Neural progenitor cell (in vitro differentiated cells): ENCODE data around the gene CHD2. TPM values are rescaled to one million over a fixed set of nuclear protein-coding genes. Genes with fewer than 3 reads are reported as not detected.

Source experiments
- DNase-seq: peaks from one replicate; pipeline ENCODE4 v3.0.0-alpha.2; 2016; ENCODE audit warnings: low spot score
- H2AFZ ChIP-seq: fragments of 200-600 bp; sonication (generic); replicated peaks from 2 replicates; pipeline ENCODE4 v1.6.1; 2016; ENCODE audit warnings: antibody characterized with exemption
- H3F3A ChIP-seq: fragments of 200-600 bp; sonication (generic); 2 replicates; pipeline ENCODE4 v1.6.1; 2016; ENCODE audit warnings: antibody characterized with exemption, low read depth
- H3K27ac ChIP-seq: fragments of 200-600 bp; sonication (generic); 2 replicates; pipeline ENCODE4 v1.5.1; 2016; ENCODE audit warnings: mild to moderate bottlenecking
- H3K27me3 ChIP-seq: fragments of 200-600 bp; sonication (generic); 2 replicates; pipeline ENCODE4 v1.6.1; 2016; ENCODE audit warnings: mild to moderate bottlenecking, moderate library complexity
- H3K36me3 ChIP-seq: fragments of 200-600 bp; sonication (generic); 2 replicates; pipeline ENCODE4 v1.5.1; 2016
- H3K4me1 ChIP-seq: fragments of 200-600 bp; sonication (generic); 2 replicates; pipeline ENCODE4 v1.6.1; 2016; ENCODE audit warnings: mixed run types
- H3K4me2 ChIP-seq: fragments of 200-600 bp; sonication (generic); 2 replicates; pipeline ENCODE4 v1.6.1; 2016
- H3K4me3 ChIP-seq: fragments of 200-600 bp; sonication (generic); 2 replicates; pipeline ENCODE4 v1.5.1; 2016
- H3K79me2 ChIP-seq: fragments of 200-600 bp; sonication (generic); 2 replicates; pipeline ENCODE4 v1.6.1; 2016; ENCODE audit warnings: low read depth
- H3K9ac ChIP-seq: fragments of 200-600 bp; sonication (generic); 2 replicates; pipeline ENCODE4 v1.6.1; 2016
- H3K9me3 ChIP-seq: fragments of 200-600 bp; sonication (generic); 2 replicates; pipeline ENCODE4 v1.5.1; 2016; ENCODE audit warnings: low read depth
- H4K20me1 ChIP-seq: fragments of 200-600 bp; sonication (generic); 2 replicates; pipeline ENCODE4 v1.6.1; 2016; ENCODE audit warnings: low read depth
- H3K27ac Mint-ChIP-seq: 3 replicates; pipeline ENCODE4 v1.8.0; 2021; ENCODE audit warnings: mixed read lengths
- H3K27me3 Mint-ChIP-seq: 2 replicates; pipeline ENCODE4 v1.8.0; 2022; ENCODE audit warnings: low read depth, mild to moderate bottlenecking, inconsistent platforms, moderate library complexity, mixed read lengths; ENCODE audit not compliant: insufficient read depth
- H3K36me3 Mint-ChIP-seq: 3 replicates; pipeline ENCODE4 v1.8.0; 2021; ENCODE audit warnings: mixed read lengths
- H3K4me1 Mint-ChIP-seq: 3 replicates; pipeline ENCODE4 v1.8.0; 2021; ENCODE audit warnings: mixed read lengths
- H3K4me3 Mint-ChIP-seq: 3 replicates; pipeline ENCODE4 v1.8.0; 2021; ENCODE audit warnings: mild to moderate bottlenecking, moderate library complexity, mixed read lengths
- H3K9me3 Mint-ChIP-seq: 3 replicates; pipeline ENCODE4 v1.8.0; 2020; ENCODE audit warnings: mixed read lengths
- EZH2 ChIP-seq: fragments of 200-600 bp; sonication (generic); IDR thresholded peaks from 2 replicates; pipeline ENCODE4 v1.6.1; 2017; ENCODE audit warnings: antibody characterized with exemption, mild to moderate bottlenecking, moderate library complexity
- EZH2phosphoT487 ChIP-seq: fragments of 200-600 bp; sonication (generic); IDR thresholded peaks from 2 replicates; pipeline ENCODE4 v1.6.1; 2017; ENCODE audit warnings: antibody characterized with exemption
- total RNA-seq: library from RNA; depleted of rRNA; stranded (reverse); fragments of >200 nt; gene quantifications from 2 replicates; pipeline ENCODE4 v1.2.3, GENCODE V29; 2015; ENCODE audit warnings: low replicate concordance
- TF ChIP-seq, protein P1 (sequence below): fragments of 200-600 bp; sonication (generic); IDR thresholded peaks from 2 replicates; pipeline ENCODE4 v1.5.1; 2017; ENCODE audit warnings: antibody characterized with exemption, mild to moderate bottlenecking

The CHD2 gene
- total RNA-seq, 1 donor from 2014 or later, result 128 TPM

DNA sequence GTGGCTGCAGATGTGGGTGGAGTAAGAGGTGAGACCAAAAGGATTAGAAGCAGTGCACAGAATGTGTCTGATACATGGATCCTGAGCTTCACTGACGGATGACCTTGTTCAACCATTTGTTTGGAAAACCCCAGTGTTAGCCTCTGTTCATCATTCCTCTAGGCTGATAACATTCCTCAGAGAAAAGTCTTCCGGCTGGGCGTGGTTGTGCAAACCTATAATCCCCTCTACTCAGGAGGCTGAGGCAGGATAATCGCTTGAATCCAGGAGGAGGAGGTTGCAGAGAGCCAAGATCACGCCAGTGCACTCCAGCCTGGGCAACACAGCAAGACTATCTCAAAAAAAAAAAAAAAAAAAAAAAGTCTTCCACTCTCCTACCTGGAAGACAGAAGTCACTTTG, 23.1 kb upstream of the CHD2 start:
- peaks cover 50% of the 10 kb centered on the region for H3K4me1 Mint-ChIP-seq
- H3K4me3 Mint-ChIP-seq, result no peak overlapping the region
- H3K27ac ChIP-seq, result no peak overlapping the region
- H3K27me3 Mint-ChIP-seq, result peaks cover 10% of the 10 kb centered on the region
- no peaks in the 10 kb centered on the region for H3K27me3 ChIP-seq
- no peak overlapping the region for H3K4me3 ChIP-seq
- H4K20me1 ChIP-seq, result no peaks in the 10 kb centered on the region
- peaks cover 39% of the 10 kb centered on the region for H3K4me1 ChIP-seq
- no peaks in the 10 kb centered on the region for H3K9me3 Mint-ChIP-seq
- peaks cover 14% of the 10 kb centered on the region for H3K79me2 ChIP-seq
- H3K36me3 ChIP-seq, result no peaks in the 10 kb centered on the region
- no peak overlapping the region for H3K27ac Mint-ChIP-seq
- TF ChIP-seq, protein P1, sequence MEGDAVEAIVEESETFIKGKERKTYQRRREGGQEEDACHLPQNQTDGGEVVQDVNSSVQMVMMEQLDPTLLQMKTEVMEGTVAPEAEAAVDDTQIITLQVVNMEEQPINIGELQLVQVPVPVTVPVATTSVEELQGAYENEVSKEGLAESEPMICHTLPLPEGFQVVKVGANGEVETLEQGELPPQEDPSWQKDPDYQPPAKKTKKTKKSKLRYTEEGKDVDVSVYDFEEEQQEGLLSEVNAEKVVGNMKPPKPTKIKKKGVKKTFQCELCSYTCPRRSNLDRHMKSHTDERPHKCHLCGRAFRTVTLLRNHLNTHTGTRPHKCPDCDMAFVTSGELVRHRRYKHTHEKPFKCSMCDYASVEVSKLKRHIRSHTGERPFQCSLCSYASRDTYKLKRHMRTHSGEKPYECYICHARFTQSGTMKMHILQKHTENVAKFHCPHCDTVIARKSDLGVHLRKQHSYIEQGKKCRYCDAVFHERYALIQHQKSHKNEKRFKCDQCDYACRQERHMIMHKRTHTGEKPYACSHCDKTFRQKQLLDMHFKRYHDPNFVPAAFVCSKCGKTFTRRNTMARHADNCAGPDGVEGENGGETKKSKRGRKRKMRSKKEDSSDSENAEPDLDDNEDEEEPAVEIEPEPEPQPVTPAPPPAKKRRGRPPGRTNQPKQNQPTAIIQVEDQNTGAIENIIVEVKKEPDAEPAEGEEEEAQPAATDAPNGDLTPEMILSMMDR, result no peak
- TF ChIP-seq EZH2phosphoT487 (no peak), EZH2 (no peak)
- peaks cover 33% of the 10 kb centered on the region for H3F3A ChIP-seq
- H3K9ac ChIP-seq, result no peak overlapping the region
- H3K4me2 ChIP-seq, result no peak overlapping the region
- no peaks in the 10 kb centered on the region for H3K9me3 ChIP-seq
- DNase-seq, result peak; percentile 23
- H2AFZ ChIP-seq, result peak overlapping the region; percentile 65
- no peaks in the 10 kb centered on the region for H3K36me3 Mint-ChIP-seq

DNA sequence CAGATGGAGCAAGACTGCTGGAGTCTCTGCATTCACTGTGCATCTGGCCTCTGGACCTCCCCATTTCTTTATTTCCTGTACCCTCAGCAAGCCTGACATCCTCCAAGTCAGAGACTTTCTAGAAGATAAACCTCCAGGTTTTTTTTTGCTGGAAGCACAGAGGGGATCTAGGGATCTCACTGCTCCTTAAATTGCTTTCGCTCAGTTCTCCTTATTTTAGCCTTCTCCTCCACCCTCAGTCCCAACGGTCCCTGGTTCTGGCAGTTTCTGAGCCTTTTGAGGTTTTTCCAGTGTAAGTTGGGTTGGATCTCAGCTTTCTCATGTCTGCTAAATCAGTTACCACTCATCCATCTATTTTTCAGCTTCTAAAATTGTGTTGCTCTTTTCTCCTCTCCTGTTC, 22.7 kb upstream of the CHD2 start:
- H3K4me2 ChIP-seq, result no peak overlapping the region
- Mint-ChIP-seq H3K9me3 (no peaks in the 10 kb centered on the region), H3K36me3 (peaks cover 2% of the 10 kb centered on the region), H3K4me1 (peaks cover 53% of the 10 kb centered on the region), H3K27ac (peak overlapping the region; percentile 14), H3K27me3 (peaks cover 10% of the 10 kb centered on the region), H3K4me3 (no peak overlapping the region)
- no peak overlapping the region for H3K9ac ChIP-seq
- no peak overlapping the region for H3K4me3 ChIP-seq
- H3K4me1 ChIP-seq, result peaks cover 41% of the 10 kb centered on the region
- no peaks in the 10 kb centered on the region for H4K20me1 ChIP-seq
- H3K36me3 ChIP-seq, result no peaks in the 10 kb centered on the region
- peaks cover 15% of the 10 kb centered on the region for H3K79me2 ChIP-seq
- H3K9me3 ChIP-seq, result no peaks in the 10 kb centered on the region
- H3F3A ChIP-seq, result peaks cover 35% of the 10 kb centered on the region
- DNase-seq, result no peak
- H3K27ac ChIP-seq, result no peak overlapping the region
- H3K27me3 ChIP-seq, result no peaks in the 10 kb centered on the region
- H2AFZ ChIP-seq, result no peak overlapping the region
- TF ChIP-seq EZH2 (no peak), EZH2phosphoT487 (no peak)
- TF ChIP-seq, protein P1, result no peak

DNA sequence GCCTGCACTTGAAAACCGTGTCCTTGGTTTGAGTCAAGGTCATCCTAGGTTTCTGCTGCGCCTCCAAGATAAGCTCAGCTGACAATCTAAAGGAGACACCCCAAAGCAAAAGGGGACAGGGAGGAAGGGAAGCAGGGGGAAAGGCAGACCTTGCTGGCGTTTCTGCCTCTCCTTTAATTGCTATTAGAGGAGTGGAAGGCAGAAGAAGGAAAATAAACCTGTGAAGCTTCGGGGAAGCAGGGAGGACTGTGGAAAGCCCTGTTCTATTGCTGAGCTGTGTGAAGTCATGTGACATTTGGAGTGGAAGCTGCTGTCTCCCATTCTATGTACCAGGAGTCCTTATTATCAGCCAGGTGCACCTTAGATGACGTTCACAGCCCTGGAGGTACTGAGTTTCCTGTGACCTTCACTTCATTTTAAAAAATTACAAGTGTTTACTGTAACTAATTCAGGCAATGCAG, 21.5 kb upstream of the CHD2 start:
- Histone ChIP-seq H3K9ac (no peak overlapping the region), H3K4me3 (no peak overlapping the region), H3K9me3 (no peaks in the 10 kb centered on the region), H3K36me3 (peaks cover 1% of the 10 kb centered on the region), H3F3A (peaks cover 41% of the 10 kb centered on the region), H3K79me2 (peaks cover 23% of the 10 kb centered on the region), H3K27ac (no peak overlapping the region), H2AFZ (no peak overlapping the region), H4K20me1 (peaks cover 5% of the 10 kb centered on the region), H3K4me1 (peaks cover 41% of the 10 kb centered on the region), H3K4me2 (no peak overlapping the region), H3K27me3 (no peaks in the 10 kb centered on the region)
- H3K27ac Mint-ChIP-seq, result peak overlapping the region; percentile 57
- H3K36me3 Mint-ChIP-seq, result peaks cover 5% of the 10 kb centered on the region
- H3K4me3 Mint-ChIP-seq, result no peak overlapping the region
- DNase-seq, result no peak
- peaks cover 7% of the 10 kb centered on the region for H3K27me3 Mint-ChIP-seq
- H3K4me1 Mint-ChIP-seq, result peaks cover 51% of the 10 kb centered on the region
- TF ChIP-seq EZH2 (no peak), EZH2phosphoT487 (no peak)
- TF ChIP-seq, protein P1, result no peak
- no peaks in the 10 kb centered on the region for H3K9me3 Mint-ChIP-seq
